Skeletal muscle satellite cell (primary cell): ENCODE data around the gene BCL2. TPM values are rescaled to one million over a fixed set of nuclear protein-coding genes. Genes with fewer than 3 reads are reported as not detected.
"Not testable (repeated sequence)": the region's sequence is repeated elsewhere in the genome, so short reads cannot be mapped to it uniquely, and the experiment has no call there.

ENCODE experiments used
- H3K27me3 ChIP-seq: 2 replicates; pipeline ENCODE4 v1.7.0; 2013; ENCODE audit warnings: low read length; ENCODE audit not compliant: control insufficient read depth, insufficient read depth
- H3K36me3 ChIP-seq: 2 replicates; pipeline ENCODE4 v1.7.0; 2013; ENCODE audit warnings: mild to moderate bottlenecking, control low read depth, low read length; ENCODE audit not compliant: insufficient read depth
- H3K4me1 ChIP-seq: 2 replicates; pipeline ENCODE4 v1.7.0; 2013; ENCODE audit warnings: low read length; ENCODE audit not compliant: control insufficient read depth, insufficient read depth
- H3K4me2 ChIP-seq: 2 replicates; pipeline ENCODE4 v1.7.0; 2013; ENCODE audit warnings: mild to moderate bottlenecking, low read length
- H3K4me3 ChIP-seq: 2 replicates; pipeline ENCODE4 v1.7.0; 2013; ENCODE audit warnings: low read length
- H3K9ac ChIP-seq: 2 replicates; pipeline ENCODE4 v1.7.0; 2013; ENCODE audit warnings: mild to moderate bottlenecking, low read depth, low read length, moderate library complexity
- H3K9me3 ChIP-seq: replicated peaks from 2 replicates; pipeline ENCODE4 v1.7.0; 2013; ENCODE audit warnings: mild to moderate bottlenecking, control low read depth, low read length
- total RNA-seq: library from RNA; depleted of rRNA; stranded (reverse); fragments of >200 nt; gene quantifications from 2 replicates; pipeline ENCODE4 v1.2.3, GENCODE V29; 2012; rRNA removed

BCL2 gene
- 0.66 and 1.5 TPM in 2 replicates for total RNA-seq

DNA sequence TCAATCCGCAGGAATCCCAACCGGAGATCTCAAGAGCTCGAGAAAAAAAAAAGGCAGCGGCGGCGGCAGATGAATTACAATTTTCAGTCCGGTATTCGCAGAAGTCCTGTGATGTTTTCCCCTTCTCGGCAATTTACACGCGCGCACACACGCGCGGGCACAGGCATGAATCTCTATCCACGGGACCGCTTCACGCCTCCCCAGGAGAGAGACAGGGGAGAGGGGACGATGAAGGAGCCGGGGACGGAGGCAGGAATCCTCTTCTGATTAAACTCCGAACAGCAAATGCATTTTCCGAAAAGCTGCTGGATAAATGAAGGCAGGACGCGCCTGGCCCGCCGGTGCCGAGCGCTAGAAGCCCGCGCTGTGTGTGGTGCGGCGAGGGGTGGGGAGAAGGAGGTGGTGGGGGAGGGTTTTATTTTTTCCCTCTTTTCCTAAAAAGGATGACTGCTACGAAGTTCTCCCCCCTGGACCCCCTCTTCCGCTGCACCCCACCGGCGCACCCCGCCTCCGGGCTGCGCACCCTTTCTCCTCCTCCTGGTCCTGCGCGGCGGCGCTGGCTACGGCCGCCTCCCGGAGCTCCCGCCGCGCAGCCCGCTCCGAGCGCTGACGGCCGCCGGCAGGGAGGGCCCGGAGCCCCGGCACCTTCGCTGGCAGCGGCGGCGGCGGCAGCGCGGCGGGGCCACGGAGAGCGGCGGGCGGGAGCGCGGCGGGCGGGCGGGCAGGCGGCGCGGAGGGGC is at the start of gene BCL2:
BCL2 (minus strand) TSS at position 387 of the 740 bp plus-strand sequence.
- Histone ChIP-seq H3K4me3 (peak within 1 kb of the TSS; percentile 84), H3K4me1 (peaks cover 19% of the 10 kb centered on the region), H3K4me2 (peak within 1 kb of the TSS; percentile 99), H3K9me3 (no peaks in the 10 kb centered on the region), H3K27me3 (peaks cover 24% of the 10 kb centered on the region), H3K9ac (peak within 1 kb of the TSS; percentile 64), H3K36me3 (no peaks in the 10 kb centered on the region)

GRCh38 chr18:63368611-63369010 is 49.0 kb upstream of the BCL2 start:
- peak overlapping the region; percentile 84 for H3K4me2 ChIP-seq
- no peaks in the 10 kb centered on the region for H3K36me3 ChIP-seq
- H3K9ac ChIP-seq: peak overlapping the region; percentile 98
- peak overlapping the region; percentile 91 for H3K4me3 ChIP-seq
- H3K4me1 ChIP-seq: peaks cover 18% of the 10 kb centered on the region
- H3K9me3 ChIP-seq: no peaks in the 10 kb centered on the region
- no peaks in the 10 kb centered on the region for H3K27me3 ChIP-seq

- peak within 1 kb of the TSS; percentile 91 for H3K4me3 ChIP-seq
- no peaks in the 10 kb centered on the region for H3K27me3 ChIP-seq
- peak within 1 kb of the TSS; percentile 92 for H3K4me2 ChIP-seq
- H3K4me1 ChIP-seq: peaks cover 18% of the 10 kb centered on the region
- no peaks in the 10 kb centered on the region for H3K9me3 ChIP-seq
- H3K36me3 ChIP-seq: peaks cover 5% of the 10 kb centered on the region
- H3K9ac ChIP-seq: peak within 1 kb of the TSS; percentile 98
These were observed 47.7 kb upstream of the BCL2 start, which contains the start of gene KDSR for GRCh38 chr18:63367053-63367953. Gene KDSR (minus strand): TSS chr18:63367206. CDS start chr18:63367118, 88 bp downstream.

GRCh38 chr18:63366213-63367052 is 46.9 kb upstream of the BCL2 start:
- no peaks in the 10 kb centered on the region for H3K9me3 ChIP-seq
- peaks cover 12% of the 10 kb centered on the region for H3K36me3 ChIP-seq
- peak overlapping the region; percentile 91 for H3K4me3 ChIP-seq
- peak overlapping the region; percentile 92 for H3K4me2 ChIP-seq
- H3K4me1 ChIP-seq: peaks cover 18% of the 10 kb centered on the region
- peak overlapping the region; percentile 98 for H3K9ac ChIP-seq
- no peaks in the 10 kb centered on the region for H3K27me3 ChIP-seq

DNA sequence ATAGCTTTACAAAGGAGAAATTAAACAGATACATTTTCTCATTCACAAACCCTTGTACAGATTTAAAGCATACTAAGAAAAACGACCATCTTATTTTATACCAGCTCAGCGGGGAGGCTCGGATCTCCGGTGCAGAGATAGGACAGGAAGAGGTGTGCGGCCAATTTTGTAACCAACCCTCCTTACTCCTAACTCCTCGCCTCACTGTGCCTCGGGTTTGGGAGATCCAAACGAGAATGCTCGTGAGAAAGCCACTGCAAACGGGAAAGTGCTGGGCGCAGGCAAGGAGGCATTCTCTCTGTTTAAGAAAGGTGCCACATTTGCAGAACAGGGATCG is 46.3 kb upstream of the BCL2 start:
- Histone ChIP-seq H3K4me1 (peaks cover 18% of the 10 kb centered on the region), H3K4me2 (peak overlapping the region; percentile 92), H3K36me3 (peaks cover 12% of the 10 kb centered on the region), H3K9ac (peak overlapping the region; percentile 98), H3K27me3 (no peaks in the 10 kb centered on the region), H3K9me3 (no peaks in the 10 kb centered on the region), H3K4me3 (peak overlapping the region; percentile 91)

- Histone ChIP-seq H3K9me3 (no peaks in the 10 kb centered on the region), H3K4me1 (peaks cover 16% of the 10 kb centered on the region), H3K4me3 (no peak overlapping the region), H3K9ac (no peak overlapping the region), H3K36me3 (peaks cover 25% of the 10 kb centered on the region), H3K4me2 (no peak overlapping the region), H3K27me3 (no peaks in the 10 kb centered on the region)
These were observed 44.4 kb upstream of the BCL2 start for GRCh38 chr18:63363951-63364350.

GRCh38 chr18:63363420-63363819 is 43.9 kb upstream of the BCL2 start:
- H3K4me2 ChIP-seq, H3K9ac ChIP-seq, H3K9me3 ChIP-seq, H3K4me3 ChIP-seq, H3K27me3 ChIP-seq: not testable (repeated sequence)
- H3K36me3 ChIP-seq: peaks cover 25% of the 10 kb centered on the region
- peaks cover 11% of the 10 kb centered on the region for H3K4me1 ChIP-seq

GRCh38 chr18:63356272-63356896 is 36.8 kb upstream of the BCL2 start:
- Histone ChIP-seq H3K36me3 (peaks cover 56% of the 10 kb centered on the region), H3K4me2 (no peak overlapping the region)

DNA sequence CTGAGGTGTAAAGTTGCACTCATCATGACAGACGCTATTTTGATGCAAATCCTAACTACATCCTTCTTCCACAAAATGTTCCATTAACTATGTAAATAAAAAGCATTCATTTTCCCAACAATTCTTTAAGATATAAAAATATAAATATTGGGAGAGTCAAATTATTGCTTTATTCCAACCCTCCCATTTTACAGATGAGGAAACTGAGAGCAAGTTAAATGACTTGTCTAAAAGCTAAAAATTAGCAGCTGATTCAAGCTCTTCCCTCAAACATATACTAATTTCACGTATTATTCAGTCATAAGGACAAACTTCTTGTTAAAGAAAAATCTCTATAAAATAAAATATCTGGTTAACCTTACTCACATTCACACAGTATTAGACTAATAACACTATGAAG is 30.7 kb upstream of the BCL2 start:
- H3K36me3 ChIP-seq: peaks cover 60% of the 10 kb centered on the region

More at GRCh38 chr18:63356272-63356896, 36.8 kb upstream of the BCL2 start:
- H3K4me1 ChIP-seq: no peaks in the 10 kb centered on the region
- H3K9ac ChIP-seq: no peak overlapping the region
- no peaks in the 10 kb centered on the region for H3K27me3 ChIP-seq
- H3K9me3 ChIP-seq: no peaks in the 10 kb centered on the region
- H3K4me3 ChIP-seq: no peak overlapping the region

GRCh38 chr18:63348508-63349136 is 29.1 kb upstream of the BCL2 start:
- Histone ChIP-seq H3K9ac (no peak overlapping the region), H3K4me3 (no peak overlapping the region), H3K4me2 (no peak overlapping the region), H3K4me1 (peaks cover 6% of the 10 kb centered on the region), H3K9me3 (no peaks in the 10 kb centered on the region), H3K27me3 (no peaks in the 10 kb centered on the region), H3K36me3 (peaks cover 61% of the 10 kb centered on the region)

More for the DNA sequence above, 30.7 kb upstream of the BCL2 start:
- Histone ChIP-seq H3K4me1 (peaks cover 6% of the 10 kb centered on the region), H3K4me2 (no peak overlapping the region), H3K9ac (no peak overlapping the region), H3K9me3 (no peaks in the 10 kb centered on the region), H3K4me3 (no peak overlapping the region), H3K27me3 (no peaks in the 10 kb centered on the region)
